IMR-90 (cell line): ENCODE results near the gene CAMTA1. TPM values are rescaled to one million over a fixed set of nuclear protein-coding genes. Genes with fewer than 3 reads are reported as not detected.

Source experiments
- ATAC-seq: fragments of 200-7000 bp; cut with Tn5 transposase; 2 replicates; pipeline ENCODE4 v1.9.1; 2020; ENCODE audit warnings: low read depth, mild to moderate bottlenecking, moderate library complexity
- BruUV-seq: library from RNA; stranded (reverse); fragments of 400-500 nt; replicated peaks from 2 replicates; lab custom pipeline; 2021; lab: Mats Ljungman, UMichigan
- CTCF ChIA-PET: fragments of 300-600 bp; formaldehyde crosslinking; extraction: SDS; loops from one replicate; lab custom pipeline; 2021; ENCODE audit warnings: antibody characterized with exemption; lab: Yijun Ruan, JAX
- POLR2A ChIA-PET: fragments of 300-600 bp; sonication (Branson Sonifier 250); formaldehyde crosslinking; loops from one replicate; lab custom pipeline; 2022; ENCODE audit warnings: antibody characterized with exemption; ENCODE audit not compliant: unreplicated experiment; lab: Charles Lee
- DNase-seq: peaks from one replicate; pipeline ENCODE4 v3.0.0; 2013
- H2AFZ ChIP-seq: replicated peaks from 2 replicates; pipeline ENCODE3; 2013; ENCODE audit warnings: low read length, mild to moderate bottlenecking; ENCODE audit not compliant: poor library complexity
- H2AK5ac ChIP-seq: 2 replicates; pipeline ENCODE4 v1.6.1; 2013; ENCODE audit warnings: low read depth, low read length, inconsistent platforms
- H2AK9ac ChIP-seq: replicated peaks from 2 replicates; pipeline ENCODE3; 2013; ENCODE audit warnings: mild to moderate bottlenecking, low read depth, low read length, moderate library complexity; ENCODE audit not compliant: poor library complexity
- H2BK120ac ChIP-seq: 2 replicates; pipeline ENCODE4 v1.6.1; 2013; ENCODE audit warnings: low read depth, low read length, inconsistent platforms
- H2BK15ac ChIP-seq: 3 replicates; pipeline ENCODE4 v1.6.1; 2013; ENCODE audit warnings: low read depth, low read length, inconsistent platforms
- H2BK20ac ChIP-seq: 2 replicates; pipeline ENCODE4 v1.6.1; 2013; ENCODE audit warnings: low read depth, mild to moderate bottlenecking, inconsistent platforms, low read length, moderate library complexity
- H2BK5ac ChIP-seq: 2 replicates; pipeline ENCODE4 v1.6.1; 2013; ENCODE audit warnings: mild to moderate bottlenecking, low read depth, low read length, inconsistent platforms; ENCODE audit not compliant: poor library complexity, severe bottlenecking
- H3K14ac ChIP-seq: replicated peaks from 2 replicates; pipeline ENCODE4 v1.6.1; 2013; ENCODE audit warnings: low read depth, low read length, inconsistent platforms
- H3K18ac ChIP-seq: 2 replicates; pipeline ENCODE4 v1.6.1; 2013; ENCODE audit warnings: low read depth, low read length, control low read depth
- H3K23ac ChIP-seq: 2 replicates; pipeline ENCODE4 v1.6.1; 2013; ENCODE audit warnings: low read depth, low read length, inconsistent platforms
- H3K27ac ChIP-seq: 2 replicates; pipeline ENCODE4 v1.5.1; 2013; ENCODE audit warnings: mild to moderate bottlenecking, control low read depth, low read length; ENCODE audit not compliant: insufficient read depth
- H3K27me3 ChIP-seq: 2 replicates; pipeline ENCODE4 v1.6.1; 2013; ENCODE audit warnings: low read length; ENCODE audit not compliant: control insufficient read depth, insufficient read depth
- H3K36me3 ChIP-seq: 2 replicates; pipeline ENCODE4 v1.6.1; 2013; ENCODE audit warnings: low read length, mixed read lengths; ENCODE audit not compliant: control insufficient read depth, insufficient read depth
- H3K4ac ChIP-seq: 2 replicates; pipeline ENCODE4 v1.6.1; 2013; ENCODE audit warnings: low read depth, low read length, inconsistent platforms
- H3K4me1 ChIP-seq: 2 replicates; pipeline ENCODE4 v1.6.1; 2013; ENCODE audit warnings: low read length, mixed read lengths; ENCODE audit not compliant: control insufficient read depth, insufficient read depth
- H3K4me2 ChIP-seq: 2 replicates; pipeline ENCODE4 v1.6.1; 2013; ENCODE audit warnings: low read depth, mild to moderate bottlenecking, control low read depth, low read length, moderate library complexity
- H3K4me3 ChIP-seq: 2 replicates; pipeline ENCODE4 v1.5.1; 2013; ENCODE audit warnings: low read depth, mild to moderate bottlenecking, control low read depth, low read length, moderate library complexity; ENCODE audit not compliant: insufficient read depth
- H3K56ac ChIP-seq: 2 replicates; pipeline ENCODE4 v1.6.1; 2013; ENCODE audit warnings: low read length, inconsistent platforms; ENCODE audit not compliant: insufficient read depth; ENCODE audit errors: extremely low read depth
- H3K79me1 ChIP-seq, 2 experiments: 2 replicates each; pipeline ENCODE4 v1.6.1; 2013; ENCODE audit warnings: low read length in 2 of 2, inconsistent platforms in 1 of 2, low read depth in 1 of 2
- H3K9ac ChIP-seq: 2 replicates; pipeline ENCODE4 v1.6.1; 2013; ENCODE audit warnings: low read depth, low read length, control low read depth
- H3K9me1 ChIP-seq: 2 replicates; pipeline ENCODE4 v1.6.1; 2013; ENCODE audit warnings: low read length, inconsistent platforms; ENCODE audit not compliant: insufficient read depth
- H3K9me3 ChIP-seq: 2 replicates; pipeline ENCODE4 v1.6.1; 2013; ENCODE audit warnings: low read length; ENCODE audit not compliant: control insufficient read depth, insufficient read depth
- H4K20me1 ChIP-seq: 2 replicates; pipeline ENCODE4 v1.6.1; 2013; ENCODE audit warnings: low read length, inconsistent platforms; ENCODE audit not compliant: insufficient read depth
- H4K5ac ChIP-seq: 2 replicates; pipeline ENCODE4 v1.6.1; 2013; ENCODE audit warnings: mild to moderate bottlenecking, low read depth, low read length, control low read depth
- H4K8ac ChIP-seq, 2 experiments: 2 replicates each; pipeline ENCODE4 v1.6.1; 2013; ENCODE audit warnings: low read depth in 2 of 2, low read length in 2 of 2, control low read depth in 1 of 2, inconsistent platforms in 1 of 2
- H4K91ac ChIP-seq: 2 replicates; pipeline ENCODE4 v1.6.1; 2013; ENCODE audit warnings: low read depth, low read length, inconsistent platforms; ENCODE audit not compliant: insufficient read depth
- NFE2L2 ChIP-seq: fragments of 150-350 bp; IDR thresholded peaks from 2 replicates; pipeline ENCODE4 v1.6.1; 2016; ENCODE audit warnings: low read depth, mild to moderate bottlenecking, low read length
- WGBS, 2 experiments: methylation state at CpG; one replicate each; pipeline versions ENCODE4 v1.1.5 to v1.1.7; 2013; ENCODE audit warnings: missing lambda C conversion rate in 2 of 2; ENCODE audit not compliant: insufficient read length in 1 of 2; ENCODE audit errors: extremely low coverage in 2 of 2; 5-methylcytosine and 5-hydroxymethylcytosine counted together
- dilution Hi-C: fragments of 300-500 bp; cut with HindIII; formaldehyde crosslinking; loops from one replicate; pipeline ENCODE4 v1.14.3; 2018; ENCODE audit warnings: low sequenced_read_pairs; ENCODE audit not compliant: unreplicated experiment
- in situ Hi-C: fragments of 300-500 bp; cut with MboI; formaldehyde crosslinking; loops from 3 replicates; pipeline ENCODE4 v1.14.3; 2019; ENCODE audit warnings: low sequenced_read_pairs, inconsistent platforms, mixed read lengths
- intact Hi-C: fragments of 100-400 bp; cut with micrococcal nuclease; formaldehyde crosslinking; loops from 2 replicates; pipeline ENCODE4 v1.10.0; 2022
- polyA plus RNA-seq, 3 experiments: library from polyadenylated mRNA; depleted of rRNA; stranded (reverse); fragments of >200 nt; gene quantifications; 2 replicates each; pipeline ENCODE4 v1.2.3, GENCODE V29; 2012; ENCODE audit warnings: low replicate concordance in 1 of 3
- total RNA-seq: library from RNA; depleted of rRNA; stranded (reverse); fragments of >200 nt; gene quantifications from 2 replicates; pipeline ENCODE4 v1.2.3, GENCODE V29; 2012

The CAMTA1 gene
- total and polyA plus RNA-seq, 2 of the 4 experiments (the other 2 are of a cell fraction) = 35.5 to 74.3 TPM

DNA sequence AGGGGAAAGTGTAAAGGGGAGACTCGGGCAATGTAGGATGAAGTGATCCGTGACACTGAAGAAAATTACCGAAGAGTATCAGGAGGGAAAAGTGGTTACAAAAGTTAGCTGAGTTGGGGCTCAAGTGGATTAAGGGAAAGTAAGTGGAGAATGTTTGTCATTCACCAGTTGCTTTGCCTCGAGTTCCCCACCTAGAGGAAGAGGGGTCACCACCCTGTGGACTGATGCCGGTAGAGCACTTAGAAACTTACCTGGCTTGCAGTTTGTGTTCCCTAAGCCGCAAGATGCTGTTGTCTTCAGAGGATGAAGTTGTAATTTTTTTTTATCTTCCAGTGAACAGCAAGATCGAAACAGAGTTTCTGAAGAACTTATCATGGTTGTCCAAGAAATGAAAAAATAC lies 999.9 kb downstream of the CAMTA1 start:
- Histone ChIP-seq H2BK20ac (no peak overlapping the region), H4K5ac (no peak overlapping the region), H2BK15ac (no peak overlapping the region), H3K9me3 (no peaks in the 10 kb centered on the region), H3K18ac (no peak overlapping the region), H3K9ac (no peak overlapping the region), H3K23ac (no peak overlapping the region), H2BK120ac (no peak overlapping the region), H3K14ac (no peak overlapping the region), H4K8ac (peak overlapping the region in 1 of 2 experiments; percentile 84; a peak in 1 of 4 replicates), H3K36me3 (peaks cover 17% of the 10 kb centered on the region), H3K4me2 (no peak overlapping the region), H3K4me1 (0 out of 2 replicates have a peak, but pooled peaks cover 4% of the 10 kb centered on the region), H3K4ac (no peak overlapping the region), H2AK9ac (peak overlapping the region; percentile 81), H2BK5ac (no peak overlapping the region), H2AFZ (peak overlapping the region; percentile 92), H4K20me1 (no peaks in the 10 kb centered on the region), H3K27me3 (no peaks in the 10 kb centered on the region), H4K91ac (no peak overlapping the region), H3K9me1 (no peaks in the 10 kb centered on the region), H3K56ac (no peak overlapping the region), H2AK5ac (no peak overlapping the region), H3K27ac (no peak overlapping the region), H3K79me1 (peaks cover 6 to 12% of the 10 kb centered on the region in 2 experiments; a peak in 3 of 4 replicates), H3K4me3 (no peak overlapping the region)
- TF ChIP-seq NFE2L2 = no peak
- in situ Hi-C loops (no loop called here), dilution Hi-C loops (no loop called here), intact Hi-C loops (no loop called here)
- no TSS peak for BruUV-seq
- ATAC-seq = no peak
- no CpG with 5 or more reads among the region's 7 CpGs for WGBS, 2 experiments
- ChIA-PET CTCF (no interaction called here), POLR2A (no interaction called here)
- DNase-seq = no peak
